GM19438 (cell line): Measurements from ENCODE around the gene BAHCC1.

Experiments used
- ATAC-seq: cut with Tn5 transposase; IDR thresholded peaks from one replicate; pipeline ENCODE4 v1.9.1; 2021; ENCODE audit warnings: low read depth; ENCODE audit not compliant: unreplicated experiment

Gene BAHCC1

GRCh38 chr17:81456798-81457197 is 61.5 kb downstream of the BAHCC1 start:
- ATAC-seq, result no peak

- ATAC-seq, result no peak
Measured at GRCh38 chr17:81457401-81457800, 62.1 kb downstream of the BAHCC1 start.

GRCh38 chr17:81457917-81458555 is 62.8 kb downstream of the BAHCC1 start:
- ATAC-seq, result no peak

GRCh38 chr17:81458628-81459027 is 63.4 kb downstream of the BAHCC1 start:
- no peak for ATAC-seq

- no peak for ATAC-seq
Measured at GRCh38 chr17:81459224-81459623, 64.0 kb downstream of the BAHCC1 start.

- ATAC-seq, result no peak
Measured at GRCh38 chr17:81459864-81460263, 64.6 kb downstream of the BAHCC1 start.

- no peak for ATAC-seq
Measured at GRCh38 chr17:81460856-81461460, 65.7 kb downstream of the BAHCC1 start.

GRCh38 chr17:81461607-81462500 is 66.6 kb downstream of the BAHCC1 start:
- no peak for ATAC-seq

- no peak for ATAC-seq
Measured at GRCh38 chr17:81462506-81463125, 67.4 kb downstream of the BAHCC1 start.

GRCh38 chr17:81463506-81463905 is 68.2 kb downstream of the BAHCC1 start:
- ATAC-seq, result no peak

- no peak for ATAC-seq
Measured at GRCh38 chr17:81464586-81464985, 69.3 kb downstream of the BAHCC1 start.

GRCh38 chr17:81465910-81466309 is 70.7 kb downstream of the BAHCC1 start:
- ATAC-seq, result no peak

GRCh38 chr17:81466564-81467472 is 71.6 kb downstream of the BAHCC1 start:
- no peak for ATAC-seq

- no peak for ATAC-seq
Measured at GRCh38 chr17:81468111-81468769, 73.0 kb downstream of the BAHCC1 start.

GRCh38 chr17:81468770-81469121 is 73.5 kb downstream of the BAHCC1 start:
- no peak for ATAC-seq

- no peak for ATAC-seq
Measured at GRCh38 chr17:81469266-81469665, 74.0 kb downstream of the BAHCC1 start.

GRCh38 chr17:81470270-81470943 is 75.2 kb downstream of the BAHCC1 start:
- ATAC-seq, result no peak

GRCh38 chr17:81470944-81471817 is 75.9 kb downstream of the BAHCC1 start:
- ATAC-seq, result no peak
